Central memory CD8-positive, alpha-beta T cell (primary cell): Measurements from ENCODE around the gene DYNC2H1.

Experiments used
- ATAC-seq: fragments of 150-1000 bp; cut with Tn5 transposase; replicated peaks from 2 replicates; pipeline ENCODE4 v1.10.0; 2022; ENCODE audit warnings: mild to moderate bottlenecking, moderate FRiP score, moderate number of reproducible peaks; ENCODE audit not compliant: poor library complexity, severe bottlenecking; ENCODE audit errors: extremely low read depth
- DNase-seq, 2 donors: peaks; one replicate each; pipeline ENCODE4 v3.0.0; 2021; ENCODE audit warnings: low spot score in 2 of 2
- H3K27ac Mint-ChIP-seq: one replicate; pipeline ENCODE4 v1.8.0; 2022; ENCODE audit warnings: low read depth, mild to moderate bottlenecking, moderate library complexity, mixed read lengths
- H3K27me3 Mint-ChIP-seq: one replicate; pipeline ENCODE4 v1.8.0; 2022; ENCODE audit warnings: mixed read lengths
- H3K36me3 Mint-ChIP-seq: one replicate; pipeline ENCODE4 v1.8.0; 2022; ENCODE audit warnings: mild to moderate bottlenecking, moderate library complexity, mixed read lengths; ENCODE audit not compliant: insufficient read depth
- H3K4me1 Mint-ChIP-seq: one replicate; pipeline ENCODE4 v1.8.0; 2022; ENCODE audit warnings: mixed read lengths
- H3K4me3 Mint-ChIP-seq: one replicate; pipeline ENCODE4 v1.8.0; 2022; ENCODE audit warnings: mild to moderate bottlenecking, moderate library complexity, mixed read lengths
- H3K9me3 Mint-ChIP-seq: one replicate; pipeline ENCODE4 v1.8.0; 2022; ENCODE audit warnings: mixed read lengths

Gene DYNC2H1

DNA sequence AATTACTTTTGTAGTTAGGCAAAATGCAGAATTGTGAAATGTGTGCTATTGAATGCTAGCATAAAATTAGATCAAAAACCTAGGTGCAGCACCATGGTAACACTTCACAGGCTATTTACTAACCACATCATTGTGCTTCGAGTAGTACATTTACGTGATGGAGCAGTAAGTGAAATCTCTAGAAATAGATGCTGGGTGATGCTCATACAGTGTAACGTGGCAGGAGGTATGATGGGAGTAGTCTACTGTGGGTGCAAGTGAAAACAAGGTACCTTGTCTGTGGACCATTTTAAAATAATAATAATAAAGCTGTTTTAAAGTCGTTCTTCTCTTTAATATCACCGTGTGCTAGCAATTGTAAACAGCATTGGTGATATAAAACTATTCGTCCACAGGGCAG lies 132.3 kb downstream of the DYNC2H1 start:
- no peak overlapping the region for H3K4me3 Mint-ChIP-seq
- H3K27me3 Mint-ChIP-seq: no peaks in the 10 kb centered on the region
- no peaks in the 10 kb centered on the region for H3K9me3 Mint-ChIP-seq
- DNase-seq: no peak
- H3K4me1 Mint-ChIP-seq: no peaks in the 10 kb centered on the region
- H3K36me3 Mint-ChIP-seq: peaks cover 1% of the 10 kb centered on the region
- H3K27ac Mint-ChIP-seq: no peak overlapping the region
- ATAC-seq: no peak

DNA sequence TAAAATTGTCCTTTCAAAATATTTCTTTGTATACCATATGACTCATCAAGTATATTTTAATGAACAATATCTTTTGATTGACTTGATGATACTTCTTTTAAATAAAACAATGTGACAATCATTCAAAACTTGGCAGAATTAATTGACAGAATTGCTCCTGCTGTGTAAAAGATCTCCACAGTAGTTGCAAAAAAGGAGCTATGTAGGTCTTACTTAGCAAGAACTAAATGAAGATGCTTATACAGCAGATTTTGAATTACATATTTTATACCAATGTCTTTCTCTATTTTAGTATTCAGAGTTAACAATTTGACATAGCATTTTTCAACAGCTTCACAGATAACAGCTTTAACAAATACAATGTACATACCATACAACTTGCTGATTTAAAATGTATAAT lies 144.9 kb downstream of the DYNC2H1 start:
- no peaks in the 10 kb centered on the region for H3K9me3 Mint-ChIP-seq
- H3K36me3 Mint-ChIP-seq: peaks cover 2% of the 10 kb centered on the region
- no peaks in the 10 kb centered on the region for H3K27me3 Mint-ChIP-seq
- no peaks in the 10 kb centered on the region for H3K4me1 Mint-ChIP-seq
- no peak overlapping the region for H3K27ac Mint-ChIP-seq
- no peak overlapping the region for H3K4me3 Mint-ChIP-seq
- ATAC-seq (no peak), DNase-seq (no peak)

DNA sequence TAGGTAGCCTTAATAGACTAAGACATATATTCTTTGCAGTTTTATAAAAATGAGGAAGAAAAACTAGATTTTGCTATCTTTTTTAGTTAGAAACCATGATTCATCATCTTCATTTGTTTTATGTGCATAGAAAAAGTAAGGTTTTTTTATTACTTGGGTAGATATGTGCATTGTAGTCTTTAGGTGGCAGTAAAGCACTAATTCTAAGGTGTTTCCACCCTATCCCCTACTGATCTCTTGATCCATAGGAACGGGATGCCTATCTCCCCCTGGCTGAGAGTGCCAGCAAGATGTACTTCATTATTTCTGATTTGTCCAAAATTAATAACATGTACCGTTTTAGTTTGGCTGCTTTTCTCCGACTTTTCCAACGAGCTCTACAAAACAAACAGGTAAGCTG lies 148.1 kb downstream of the DYNC2H1 start:
- DNase-seq: no peak
- Mint-ChIP-seq H3K9me3 (no peaks in the 10 kb centered on the region), H3K27ac (no peak overlapping the region), H3K4me3 (no peak overlapping the region), H3K4me1 (no peaks in the 10 kb centered on the region), H3K36me3 (peaks cover 2% of the 10 kb centered on the region), H3K27me3 (no peaks in the 10 kb centered on the region)
- ATAC-seq: no peak

- ATAC-seq: no peak
- DNase-seq: no peak
- H3K9me3 Mint-ChIP-seq: no peaks in the 10 kb centered on the region
- H3K27me3 Mint-ChIP-seq: no peaks in the 10 kb centered on the region
- H3K4me1 Mint-ChIP-seq: no peaks in the 10 kb centered on the region
- H3K4me3 Mint-ChIP-seq: no peak overlapping the region
- H3K27ac Mint-ChIP-seq: no peak overlapping the region
- H3K36me3 Mint-ChIP-seq: peaks cover 1% of the 10 kb centered on the region
Measured at GRCh38 chr11:103266167-103266831, 157.1 kb downstream of the DYNC2H1 start.

- H3K9me3 Mint-ChIP-seq: no peaks in the 10 kb centered on the region
Measured at GRCh38 chr11:103272876-103273275, 163.7 kb downstream of the DYNC2H1 start.

DNA sequence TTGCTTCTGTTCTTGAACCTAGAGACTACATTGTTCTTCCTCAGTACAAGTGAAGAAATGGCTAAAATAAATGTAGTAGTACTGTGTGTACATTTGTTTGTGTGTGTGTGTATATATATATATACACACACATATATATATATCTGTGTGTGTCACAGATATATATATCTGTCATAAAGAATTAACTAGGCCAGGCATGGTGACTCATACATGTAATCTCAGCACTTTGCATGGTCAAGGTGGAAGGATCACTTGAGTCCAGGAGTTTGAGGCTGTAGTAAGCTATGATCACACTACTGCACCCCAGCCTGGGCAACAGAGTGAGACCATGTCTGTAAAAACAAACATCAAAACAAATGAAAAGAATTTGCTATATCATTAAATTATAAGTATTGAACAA lies 164.8 kb downstream of the DYNC2H1 start:
- no peaks in the 10 kb centered on the region for H3K36me3 Mint-ChIP-seq
- H3K4me1 Mint-ChIP-seq: no peaks in the 10 kb centered on the region
- no peak for ATAC-seq
- H3K27ac Mint-ChIP-seq: no peak overlapping the region
- no peak for DNase-seq
- no peaks in the 10 kb centered on the region for H3K27me3 Mint-ChIP-seq
- H3K4me3 Mint-ChIP-seq: no peak overlapping the region
- H3K9me3 Mint-ChIP-seq: no peaks in the 10 kb centered on the region

More at GRCh38 chr11:103272876-103273275, 163.7 kb downstream of the DYNC2H1 start:
- DNase-seq (no peak), ATAC-seq (no peak)
- Mint-ChIP-seq H3K4me3 (no peak overlapping the region), H3K27me3 (no peaks in the 10 kb centered on the region), H3K36me3 (no peaks in the 10 kb centered on the region), H3K27ac (no peak overlapping the region), H3K4me1 (no peaks in the 10 kb centered on the region)

GRCh38 chr11:103279821-103280220 lies 170.6 kb downstream of the DYNC2H1 start:
- Mint-ChIP-seq H3K27ac (no peak overlapping the region), H3K4me3 (no peak overlapping the region), H3K36me3 (no peaks in the 10 kb centered on the region), H3K27me3 (no peaks in the 10 kb centered on the region), H3K9me3 (no peaks in the 10 kb centered on the region), H3K4me1 (no peaks in the 10 kb centered on the region)
- ATAC-seq (no peak), DNase-seq (no peak)

- no peaks in the 10 kb centered on the region for H3K4me1 Mint-ChIP-seq
- ATAC-seq: no peak
- H3K9me3 Mint-ChIP-seq: no peaks in the 10 kb centered on the region
- no peak for DNase-seq
- no peak overlapping the region for H3K4me3 Mint-ChIP-seq
- no peak overlapping the region for H3K27ac Mint-ChIP-seq
- H3K27me3 Mint-ChIP-seq: no peaks in the 10 kb centered on the region
- peaks cover 2% of the 10 kb centered on the region for H3K36me3 Mint-ChIP-seq
Measured at GRCh38 chr11:103281301-103281700, 172.1 kb downstream of the DYNC2H1 start.

- H3K9me3 Mint-ChIP-seq: no peaks in the 10 kb centered on the region
- ATAC-seq (no peak), DNase-seq (no peak)
- no peak overlapping the region for H3K4me3 Mint-ChIP-seq
- H3K27ac Mint-ChIP-seq: no peak overlapping the region
- H3K27me3 Mint-ChIP-seq: no peaks in the 10 kb centered on the region
- H3K36me3 Mint-ChIP-seq: peaks cover 2% of the 10 kb centered on the region
- H3K4me1 Mint-ChIP-seq: no peaks in the 10 kb centered on the region
Measured at GRCh38 chr11:103284260-103284659, 175.0 kb downstream of the DYNC2H1 start.

DNA sequence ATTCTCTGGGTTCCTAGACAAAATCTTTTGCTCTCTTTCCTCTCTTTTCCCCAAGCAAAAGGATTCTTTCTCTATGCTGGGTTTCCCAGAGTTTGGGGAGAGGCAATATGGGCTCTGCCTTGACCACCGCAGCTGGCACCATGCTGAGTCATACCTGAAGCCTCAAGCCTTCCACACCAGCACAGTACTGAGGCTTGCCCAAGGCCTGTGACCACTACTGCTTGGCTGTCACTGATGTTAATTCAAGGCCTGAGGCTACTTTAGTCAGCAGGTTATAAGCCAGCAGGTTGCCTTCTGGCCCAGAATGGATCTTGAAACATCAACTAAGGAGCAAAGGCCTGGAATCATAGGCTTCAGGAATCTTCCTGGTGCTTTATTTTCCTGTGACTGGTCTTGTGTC lies 185.3 kb downstream of the DYNC2H1 start:
- no peak overlapping the region for H3K27ac Mint-ChIP-seq
- DNase-seq (no peak), ATAC-seq (no peak)
- H3K4me3 Mint-ChIP-seq: no peak overlapping the region
- H3K27me3 Mint-ChIP-seq: no peaks in the 10 kb centered on the region
- peaks cover 3% of the 10 kb centered on the region for H3K36me3 Mint-ChIP-seq
- H3K9me3 Mint-ChIP-seq: peaks cover 24% of the 10 kb centered on the region
- no peaks in the 10 kb centered on the region for H3K4me1 Mint-ChIP-seq

DNA sequence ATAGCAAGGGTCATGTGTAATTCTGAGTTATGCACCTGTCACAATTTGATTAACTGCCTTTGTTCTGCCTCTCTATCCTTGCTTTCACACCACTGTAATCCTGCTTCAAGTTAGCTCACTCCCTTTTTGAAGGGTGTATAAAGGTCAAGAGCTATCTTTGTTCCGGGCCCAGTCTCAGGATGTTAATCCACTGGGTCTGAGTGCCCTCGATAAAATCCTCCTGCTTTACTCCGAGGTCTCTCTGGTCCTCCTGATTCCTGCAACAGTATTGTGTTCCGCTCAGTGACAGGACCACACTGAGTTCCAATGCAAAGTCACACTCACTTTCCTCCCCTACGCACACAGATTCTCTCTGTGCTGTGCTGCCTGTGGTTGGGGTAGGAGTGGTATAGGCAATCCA lies 186.5 kb downstream of the DYNC2H1 start:
- ATAC-seq (no peak), DNase-seq (no peak)
- H3K36me3 Mint-ChIP-seq: peaks cover 3% of the 10 kb centered on the region
- H3K27me3 Mint-ChIP-seq: no peaks in the 10 kb centered on the region
- no peaks in the 10 kb centered on the region for H3K4me1 Mint-ChIP-seq
- H3K27ac Mint-ChIP-seq: no peak overlapping the region
- H3K4me3 Mint-ChIP-seq: no peak overlapping the region
- peaks cover 24% of the 10 kb centered on the region for H3K9me3 Mint-ChIP-seq

DNA sequence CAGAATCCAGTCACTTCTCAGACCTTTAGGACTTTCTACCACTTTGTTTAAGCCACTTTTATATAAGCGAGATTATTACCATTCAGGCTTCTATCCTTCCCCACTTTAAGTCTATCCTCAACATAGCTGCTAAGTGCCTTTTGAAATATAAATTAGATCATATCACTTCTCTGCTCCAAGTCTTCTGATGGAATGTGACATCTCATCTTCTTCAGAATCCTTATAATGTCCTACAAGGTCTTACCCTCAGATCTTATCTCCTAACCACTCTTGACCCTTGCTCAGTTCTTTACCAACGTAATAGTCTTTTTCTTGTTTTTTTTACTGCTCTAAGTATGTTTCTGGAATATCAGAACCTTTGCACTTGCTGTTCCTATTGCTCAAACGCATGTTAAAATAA lies 188.7 kb downstream of the DYNC2H1 start:
- H3K9me3 Mint-ChIP-seq: peaks cover 15% of the 10 kb centered on the region
- DNase-seq (no peak), ATAC-seq (no peak)
- H3K36me3 Mint-ChIP-seq: peaks cover 3% of the 10 kb centered on the region
- no peaks in the 10 kb centered on the region for H3K27me3 Mint-ChIP-seq
- no peak overlapping the region for H3K27ac Mint-ChIP-seq
- H3K4me1 Mint-ChIP-seq: no peaks in the 10 kb centered on the region
- H3K4me3 Mint-ChIP-seq: no peak overlapping the region

DNA sequence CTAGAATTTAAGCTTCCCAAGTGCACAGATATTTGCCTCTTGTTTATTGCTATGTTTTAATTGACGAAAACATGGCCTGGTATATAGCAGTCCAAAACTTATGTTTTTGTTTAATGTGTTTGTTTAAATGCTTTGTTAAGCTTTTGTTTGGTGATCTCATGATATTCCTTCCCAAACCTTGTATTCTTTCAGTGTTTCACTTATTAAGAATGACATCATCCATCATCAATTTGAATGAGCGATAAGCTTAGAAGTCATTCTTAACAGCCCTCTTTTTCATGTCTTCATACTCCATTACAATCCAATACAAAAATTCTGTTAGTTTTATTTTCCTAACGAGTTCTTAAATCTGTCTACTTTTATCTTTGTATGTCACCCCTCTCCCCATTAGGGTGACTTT lies 206.0 kb downstream of the DYNC2H1 start:
- no peak for DNase-seq
- Mint-ChIP-seq H3K4me1 (no peaks in the 10 kb centered on the region), H3K27ac (no peak overlapping the region), H3K4me3 (no peak overlapping the region), H3K36me3 (no peaks in the 10 kb centered on the region), H3K9me3 (no peaks in the 10 kb centered on the region), H3K27me3 (no peaks in the 10 kb centered on the region)
- no peak for ATAC-seq

DNA sequence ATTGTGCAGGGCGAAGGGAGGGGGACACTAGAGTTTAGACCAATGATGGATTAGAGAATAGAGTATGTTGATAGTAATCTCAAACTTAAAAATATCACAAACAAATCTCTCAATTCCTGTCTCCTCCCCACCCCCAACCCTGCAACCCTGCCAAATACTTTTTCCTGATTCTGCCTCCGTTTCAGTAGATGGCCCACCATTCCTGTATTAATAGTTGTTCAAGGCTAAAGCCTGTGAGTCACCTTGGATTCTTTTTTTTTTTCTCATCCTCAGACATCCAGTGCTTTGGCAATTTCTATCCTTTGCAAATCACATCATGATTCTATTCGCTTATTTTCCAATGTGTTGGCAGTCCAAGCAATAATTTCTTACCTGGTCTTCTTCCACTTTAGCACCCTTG lies 207.9 kb downstream of the DYNC2H1 start:
- no peak overlapping the region for H3K27ac Mint-ChIP-seq
- no peaks in the 10 kb centered on the region for H3K9me3 Mint-ChIP-seq
- DNase-seq (no peak), ATAC-seq (no peak)
- no peaks in the 10 kb centered on the region for H3K4me1 Mint-ChIP-seq
- H3K27me3 Mint-ChIP-seq: no peaks in the 10 kb centered on the region
- H3K36me3 Mint-ChIP-seq: no peaks in the 10 kb centered on the region
- no peak overlapping the region for H3K4me3 Mint-ChIP-seq
